BJ (cell line): Measurements from ENCODE around the gene CEP57L1. TPM values are rescaled to one million over a fixed set of nuclear protein-coding genes. Genes with fewer than 3 reads are reported as not detected.
"Not testable (repeated sequence)": the region's sequence is repeated elsewhere in the genome, so short reads cannot be mapped to it uniquely, and the experiment has no call there.

Source experiments
- CTCF ChIA-PET: fragments of 350-600 bp; formaldehyde crosslinking; extraction: SDS; loops from one replicate; lab custom pipeline; 2021; ENCODE audit warnings: antibody characterized with exemption, inconsistent platforms; lab: Yijun Ruan, JAX
- POLR2A ChIA-PET: fragments of 300-600 bp; sonication (Branson Sonifier 250); formaldehyde crosslinking; extraction: SDS; loops from one replicate; lab custom pipeline; 2021; ENCODE audit warnings: antibody characterized with exemption; lab: Charles Lee
- DNase-seq: peaks from one replicate; pipeline ENCODE4 v3.0.0-alpha.2; 2011; ENCODE audit warnings: low read depth
- H3K27me3 ChIP-seq: 2 replicates; pipeline ENCODE4 v1.6.0; 2011; ENCODE audit warnings: low read length; ENCODE audit not compliant: control insufficient read depth, insufficient read depth
- H3K36me3 ChIP-seq: 2 replicates; pipeline ENCODE4 v1.5.1; 2011; ENCODE audit warnings: low read length; ENCODE audit not compliant: control insufficient read depth, insufficient read depth
- H3K4me3 ChIP-seq: 2 replicates; pipeline ENCODE4 v1.5.1; 2011; ENCODE audit warnings: low read depth, mild to moderate bottlenecking, control low read depth, low read length
- CTCF ChIP-seq: IDR thresholded peaks from 2 replicates; pipeline ENCODE4 v1.5.1; 2011; ENCODE audit warnings: low read depth, mild to moderate bottlenecking, control low read depth, inconsistent platforms, low read length, moderate library complexity; ENCODE audit not compliant: insufficient read depth
- polyA plus RNA-seq: library from polyadenylated mRNA; depleted of rRNA; stranded (reverse); fragments of >200 nt; gene quantifications from 2 replicates; pipeline ENCODE4 v1.2.3, GENCODE V29; 2011

CEP57L1 gene
- polyA plus RNA-seq, 1 experiment = 11.2 TPM

GRCh38 chr6:109081026-109081425 lies 14.3 kb upstream of the CEP57L1 start:
- no peak for TF ChIP-seq CTCF
- no peaks in the 10 kb centered on the region for H3K36me3 ChIP-seq
- no peak for DNase-seq
- ChIA-PET CTCF (no interaction called here), POLR2A (no interaction called here)
- no peaks in the 10 kb centered on the region for H3K27me3 ChIP-seq
- no peak overlapping the region for H3K4me3 ChIP-seq

- H3K36me3 ChIP-seq = no peaks in the 10 kb centered on the region
- no peak overlapping the region for H3K4me3 ChIP-seq
- CTCF ChIA-PET = no interaction called here
- no peak for TF ChIP-seq CTCF
- H3K27me3 ChIP-seq = no peaks in the 10 kb centered on the region
- DNase-seq = no peak
- POLR2A ChIA-PET = no interaction called here
Measured at GRCh38 chr6:109081516-109082187, 13.7 kb upstream of the CEP57L1 start.

- no peaks in the 10 kb centered on the region for H3K27me3 ChIP-seq
- TF ChIP-seq CTCF = no peak
- no peak overlapping the region for H3K4me3 ChIP-seq
- POLR2A ChIA-PET = no interaction called here
- no peaks in the 10 kb centered on the region for H3K36me3 ChIP-seq
- DNase-seq = no peak
- CTCF ChIA-PET = no interaction called here
Measured at GRCh38 chr6:109082188-109082577, 13.1 kb upstream of the CEP57L1 start.

GRCh38 chr6:109083657-109084056 lies 11.7 kb upstream of the CEP57L1 start:
- no peak overlapping the region for H3K4me3 ChIP-seq
- CTCF ChIA-PET = interaction anchor here (1.8 kb wide), 1 partner anchor 8 kb away, joined by 4 read pairs; no protein-coding TSS in a partner anchor
- TF ChIP-seq CTCF = no peak
- H3K27me3 ChIP-seq = no peaks in the 10 kb centered on the region
- no peaks in the 10 kb centered on the region for H3K36me3 ChIP-seq
- POLR2A ChIA-PET = no interaction called here
- no peak for DNase-seq

- POLR2A ChIA-PET, H3K4me3 ChIP-seq, DNase-seq, H3K36me3 ChIP-seq, H3K27me3 ChIP-seq: not testable (repeated sequence)
- CTCF ChIA-PET = interaction anchor here (1.4 to 1.8 kb wide), 2 partner anchors 9 to 10 kb away, joined by 3 to 4 read pairs; partner anchors contain the start of gene SESN1
Measured at GRCh38 chr6:109084146-109084545, 11.2 kb upstream of the CEP57L1 start.
